Measurements from ENCODE around the gene RNASE2.
"Not testable (repeated sequence)": the region's sequence is repeated elsewhere in the genome, so short reads cannot be mapped to it uniquely, and the experiment has no call there.

The RNASE2 gene

DNA sequence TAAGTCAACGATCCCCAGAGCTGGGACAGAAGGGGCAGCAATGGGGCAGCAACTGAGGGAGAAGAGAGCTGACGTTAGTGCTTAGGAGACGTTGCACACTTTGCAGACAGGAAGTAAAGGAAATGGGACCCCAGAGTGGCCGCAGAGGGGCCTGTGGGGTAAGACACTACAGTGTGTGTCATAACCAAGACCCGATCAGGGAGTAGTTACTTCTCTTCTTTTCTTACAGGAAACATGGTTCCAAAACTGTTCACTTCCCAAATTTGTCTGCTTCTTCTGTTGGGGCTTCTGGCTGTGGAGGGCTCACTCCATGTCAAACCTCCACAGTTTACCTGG lies 219 bp downstream of the RNASE2 start:
- not testable (repeated sequence) for H3K9ac ChIP-seq (ENCODE audit: low read depth, low read length); H3K36me3 ChIP-seq (ENCODE audit: control insufficient read depth, insufficient read depth, low read length); H3K4me3 ChIP-seq (ENCODE audit: low read depth, low read length); H3K27me3 ChIP-seq (ENCODE audit: control insufficient read depth, insufficient read depth, low read length); H3K9me3 ChIP-seq (ENCODE audit: control insufficient read depth, insufficient read depth, low read length); H3K4me1 ChIP-seq (ENCODE audit: control insufficient read depth, insufficient read depth, low read length); H3K27ac ChIP-seq (ENCODE audit: low read depth, low read length)

DNA sequence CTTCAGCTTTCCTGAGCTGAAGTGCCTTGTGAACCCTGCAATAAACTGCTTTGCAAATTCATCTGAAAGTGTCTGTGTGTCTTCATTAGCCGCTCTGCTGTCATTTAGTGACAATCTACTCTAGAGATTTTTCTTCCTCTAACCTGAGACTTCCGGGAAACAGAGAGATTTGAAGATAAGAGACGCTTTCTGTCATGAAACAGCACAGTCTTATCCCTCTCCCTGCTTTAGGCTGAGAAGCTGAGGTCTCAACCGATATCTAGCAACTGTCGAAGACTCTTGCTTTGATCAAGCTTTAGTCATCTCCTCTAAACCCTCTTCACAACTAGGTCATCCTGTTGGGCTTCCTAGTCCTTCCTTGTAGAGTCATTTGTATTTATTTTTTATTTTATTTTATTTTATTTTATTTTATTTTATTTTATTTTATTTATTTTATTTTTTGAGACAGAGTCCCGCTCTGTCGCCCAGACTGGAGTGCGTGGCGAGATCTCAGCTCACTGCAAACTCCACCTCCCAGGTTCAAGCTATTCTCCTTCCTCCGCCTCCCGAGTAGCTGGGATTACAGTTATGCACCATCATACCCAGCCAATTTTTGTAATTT lies 1.2 kb downstream of the RNASE2 start:
- Histone ChIP-seq H3K4me1 (ENCODE audit: control insufficient read depth, insufficient read depth, low read length) (peaks cover 3% of the 10 kb centered on the region; the same call in 1 of the 2 replicates), H3K27me3 (ENCODE audit: control insufficient read depth, insufficient read depth, low read length) (0 out of 2 replicates have a peak, but pooled peaks cover 3% of the 10 kb centered on the region), H3K27ac (ENCODE audit: low read depth, low read length) (no peak overlapping the region), H3K36me3 (ENCODE audit: control insufficient read depth, insufficient read depth, low read length) (no peaks in the 10 kb centered on the region), H3K4me3 (ENCODE audit: low read depth, low read length) (no peak overlapping the region), H3K9me3 (ENCODE audit: control insufficient read depth, insufficient read depth, low read length) (no peaks in the 10 kb centered on the region), H3K9ac (ENCODE audit: low read depth, low read length) (no peak overlapping the region)

DNA sequence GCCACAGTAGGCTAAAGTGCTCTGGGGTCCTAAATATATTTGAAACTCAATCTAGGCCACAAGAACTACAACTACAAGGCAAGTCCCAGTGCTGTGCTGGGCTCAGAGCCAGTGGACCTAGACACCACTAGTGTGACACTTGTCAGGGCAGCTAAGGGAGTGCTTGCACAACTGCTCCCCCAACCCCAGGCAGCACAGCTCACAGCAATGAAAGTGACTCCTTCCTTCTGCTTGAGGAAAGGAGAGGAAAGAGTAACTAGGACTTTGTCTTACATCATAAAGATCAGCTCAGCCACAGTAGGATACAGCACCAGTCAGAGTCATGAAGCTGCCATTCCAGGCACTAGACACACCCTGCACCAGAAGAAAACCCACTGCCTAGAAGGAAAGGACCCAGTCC lies 3.7 kb downstream of the RNASE2 start:
- H3K9ac ChIP-seq (ENCODE audit: low read depth, low read length); H3K4me1 ChIP-seq (ENCODE audit: control insufficient read depth, insufficient read depth, low read length); H3K4me3 ChIP-seq (ENCODE audit: low read depth, low read length); H3K27ac ChIP-seq (ENCODE audit: low read depth, low read length); H3K36me3 ChIP-seq (ENCODE audit: control insufficient read depth, insufficient read depth, low read length); H3K9me3 ChIP-seq (ENCODE audit: control insufficient read depth, insufficient read depth, low read length); H3K27me3 ChIP-seq (ENCODE audit: control insufficient read depth, insufficient read depth, low read length): not testable (repeated sequence)

DNA sequence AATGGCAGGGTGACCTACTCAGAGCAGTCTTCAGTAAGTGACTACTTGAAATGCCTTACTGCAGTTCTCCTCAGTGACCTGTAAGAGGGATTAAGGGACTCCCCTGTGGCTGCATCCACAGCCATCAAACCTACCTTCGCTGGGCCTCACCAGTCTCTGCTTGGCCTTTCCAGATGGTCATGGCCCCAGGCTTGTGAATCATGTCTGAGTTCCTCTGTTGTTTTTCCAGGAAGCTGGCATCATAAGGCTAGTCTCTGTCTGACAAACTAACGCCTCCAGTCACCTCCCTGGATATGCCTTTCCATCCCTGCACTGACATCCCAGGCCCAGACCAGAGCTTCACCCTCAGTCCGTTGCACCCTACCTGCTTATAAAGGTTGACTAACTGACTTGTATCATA lies 14.0 kb downstream of the RNASE2 start:
- H3K27me3 ChIP-seq (ENCODE audit: control insufficient read depth, insufficient read depth, low read length), result peaks cover 11% of the 10 kb centered on the region; the same call in 1 of the 2 replicates
- H3K36me3 ChIP-seq (ENCODE audit: control insufficient read depth, insufficient read depth, low read length), result no peaks in the 10 kb centered on the region
- H3K4me1 ChIP-seq (ENCODE audit: control insufficient read depth, insufficient read depth, low read length), result peaks cover 5% of the 10 kb centered on the region; the same call in 1 of the 2 replicates
- H3K9ac ChIP-seq (ENCODE audit: low read depth, low read length), result no peak overlapping the region
- no peak overlapping the region for H3K27ac ChIP-seq (ENCODE audit: low read depth, low read length)
- no peak overlapping the region for H3K4me3 ChIP-seq (ENCODE audit: low read depth, low read length)
- H3K9me3 ChIP-seq (ENCODE audit: control insufficient read depth, insufficient read depth, low read length), result no peaks in the 10 kb centered on the region

DNA sequence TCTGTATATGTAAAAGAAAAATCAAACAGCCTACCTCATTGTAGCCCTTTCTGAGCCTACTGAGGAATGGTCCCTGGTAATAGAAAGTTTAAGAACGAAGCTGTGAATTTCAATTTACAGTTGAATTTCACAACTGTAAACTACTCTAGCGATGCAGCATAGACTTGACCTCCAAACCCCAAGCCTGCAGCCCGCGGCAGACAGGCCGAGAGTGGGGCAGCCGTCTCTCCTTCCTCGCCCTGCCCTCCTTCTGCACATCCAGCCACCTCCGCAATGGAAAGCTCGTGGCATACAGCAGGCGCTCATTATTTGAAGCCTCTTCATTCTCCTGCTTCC lies 15.3 kb downstream of the RNASE2 start:
- no peak overlapping the region for H3K27ac ChIP-seq (ENCODE audit: low read depth, low read length)
- H3K9me3 ChIP-seq (ENCODE audit: control insufficient read depth, insufficient read depth, low read length), result no peaks in the 10 kb centered on the region
- H3K36me3 ChIP-seq (ENCODE audit: control insufficient read depth, insufficient read depth, low read length), result no peaks in the 10 kb centered on the region
- H3K4me3 ChIP-seq (ENCODE audit: low read depth, low read length), result peak overlapping the region; percentile 71
- H3K27me3 ChIP-seq (ENCODE audit: control insufficient read depth, insufficient read depth, low read length), result peaks cover 11% of the 10 kb centered on the region; the same call in 1 of the 2 replicates
- H3K9ac ChIP-seq (ENCODE audit: low read depth, low read length), result no peak overlapping the region
- H3K4me1 ChIP-seq (ENCODE audit: control insufficient read depth, insufficient read depth, low read length), result peaks cover 5% of the 10 kb centered on the region; the same call in 1 of the 2 replicates

DNA sequence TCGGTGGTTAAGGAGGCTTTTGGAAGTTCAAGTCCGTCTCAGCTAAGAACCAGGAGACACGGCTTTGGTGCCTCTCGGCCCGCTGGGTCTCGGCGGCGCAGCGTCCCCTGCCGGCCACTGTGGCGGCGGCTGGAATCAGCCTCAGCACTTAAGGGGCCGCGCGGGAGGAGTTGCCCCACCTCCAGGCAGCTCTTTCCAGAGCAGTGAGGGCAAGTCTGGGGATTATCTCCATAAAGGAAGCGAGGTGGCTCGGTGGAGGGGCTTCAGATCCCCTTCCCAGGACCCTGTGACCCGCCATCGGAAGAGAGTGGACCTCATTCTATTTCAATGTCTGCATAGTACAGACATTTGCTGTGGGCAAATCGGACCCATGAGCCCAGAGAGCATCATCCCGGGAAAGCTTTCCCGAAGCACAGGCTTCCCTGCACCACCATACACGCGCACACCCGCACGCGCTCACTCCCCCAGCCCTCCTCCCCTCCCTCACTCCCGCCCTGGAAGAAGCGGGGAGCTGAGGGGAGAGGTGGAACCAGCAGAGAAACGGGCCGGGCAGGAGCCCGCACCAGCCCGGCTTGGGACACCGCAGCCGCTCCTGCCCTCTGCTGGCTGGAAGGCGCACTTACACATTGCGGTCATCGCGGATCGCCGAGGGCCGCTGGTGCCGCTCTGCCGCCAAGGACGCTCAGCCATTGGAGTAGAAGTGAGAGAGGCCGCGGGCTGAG lies 15.9 kb downstream of the RNASE2 start:
- Histone ChIP-seq H3K4me1 (ENCODE audit: control insufficient read depth, insufficient read depth, low read length) (peaks cover 5% of the 10 kb centered on the region; the same call in 1 of the 2 replicates), H3K9me3 (ENCODE audit: control insufficient read depth, insufficient read depth, low read length) (no peaks in the 10 kb centered on the region), H3K36me3 (ENCODE audit: control insufficient read depth, insufficient read depth, low read length) (no peaks in the 10 kb centered on the region), H3K4me3 (ENCODE audit: low read depth, low read length) (peak overlapping the region; percentile 71), H3K9ac (ENCODE audit: low read depth, low read length) (peak overlapping the region; percentile 57), H3K27me3 (ENCODE audit: control insufficient read depth, insufficient read depth, low read length) (peaks cover 11% of the 10 kb centered on the region; the same call in 1 of the 2 replicates), H3K27ac (ENCODE audit: low read depth, low read length) (peak overlapping the region; percentile 48)

DNA sequence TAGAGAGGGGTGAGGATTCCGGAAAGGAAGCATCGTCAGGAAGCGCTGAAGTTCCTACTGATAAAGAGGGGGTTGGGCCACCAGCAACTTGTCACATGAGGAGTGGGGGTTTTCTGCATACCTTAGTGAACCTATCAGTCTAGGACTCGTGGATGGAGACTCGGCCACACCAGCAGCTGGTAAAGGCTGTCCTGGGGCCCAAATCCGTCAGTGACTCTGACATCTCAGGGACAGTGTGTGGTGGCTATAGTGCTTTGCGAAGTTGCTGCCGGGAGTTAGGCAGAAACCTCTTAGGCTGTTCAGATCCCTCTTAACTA lies 16.4 kb downstream of the RNASE2 start:
- peaks cover 5% of the 10 kb centered on the region; the same call in 1 of the 2 replicates for H3K4me1 ChIP-seq (ENCODE audit: control insufficient read depth, insufficient read depth, low read length)
- no peaks in the 10 kb centered on the region for H3K9me3 ChIP-seq (ENCODE audit: control insufficient read depth, insufficient read depth, low read length)
- H3K27me3 ChIP-seq (ENCODE audit: control insufficient read depth, insufficient read depth, low read length), result peaks cover 11% of the 10 kb centered on the region; the same call in 1 of the 2 replicates
- no peak overlapping the region for H3K27ac ChIP-seq (ENCODE audit: low read depth, low read length)
- H3K36me3 ChIP-seq (ENCODE audit: control insufficient read depth, insufficient read depth, low read length), result no peaks in the 10 kb centered on the region
- peak overlapping the region; percentile 71 for H3K4me3 ChIP-seq (ENCODE audit: low read depth, low read length)
- no peak overlapping the region for H3K9ac ChIP-seq (ENCODE audit: low read depth, low read length)

DNA sequence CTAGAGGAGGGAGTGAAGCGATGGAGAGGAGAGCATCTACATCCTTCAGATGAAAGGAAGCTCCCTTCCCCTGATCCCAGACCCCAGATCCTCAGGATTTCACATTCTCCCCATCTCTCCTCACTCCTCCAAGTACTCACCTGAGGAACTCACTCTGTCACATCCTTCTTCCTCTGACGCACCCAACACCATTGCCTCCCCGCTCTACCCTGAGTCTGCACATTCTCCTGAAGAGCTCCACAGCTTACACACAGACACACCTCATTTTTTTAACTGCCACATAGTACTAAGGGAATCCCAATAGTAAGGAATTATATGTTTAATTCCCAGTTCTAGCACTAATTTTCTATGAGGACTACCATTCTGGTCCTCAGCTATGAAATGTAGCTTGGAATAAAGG lies 18.2 kb downstream of the RNASE2 start:
- H3K4me3 ChIP-seq (ENCODE audit: low read depth, low read length), result no peak overlapping the region

DNA sequence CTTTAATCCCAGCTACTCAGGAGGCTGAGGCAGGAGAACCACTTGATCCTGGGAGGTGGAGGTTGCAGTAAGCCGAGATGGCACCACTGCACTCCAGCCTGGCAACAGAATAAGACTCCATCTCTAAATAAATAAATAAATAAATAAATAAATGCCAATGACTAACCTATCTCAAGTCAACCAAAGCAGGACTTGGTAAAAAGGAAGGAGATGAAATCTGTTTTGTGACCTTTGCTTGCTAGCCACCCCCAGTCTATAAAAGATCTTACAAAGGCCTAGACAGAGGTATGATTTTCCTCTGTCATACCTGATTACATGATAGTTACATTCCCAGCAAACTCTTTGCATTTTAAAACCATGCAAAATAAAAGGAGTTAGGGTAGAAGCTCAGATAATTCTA lies 21.0 kb downstream of the RNASE2 start:
- no peak overlapping the region for H3K9ac ChIP-seq (ENCODE audit: low read depth, low read length)

More for the DNA sequence above, 18.2 kb downstream of the RNASE2 start:
- peaks cover 5% of the 10 kb centered on the region; the same call in 1 of the 2 replicates for H3K4me1 ChIP-seq (ENCODE audit: control insufficient read depth, insufficient read depth, low read length)
- no peak overlapping the region for H3K9ac ChIP-seq (ENCODE audit: low read depth, low read length)
- no peak overlapping the region for H3K27ac ChIP-seq (ENCODE audit: low read depth, low read length)
- no peaks in the 10 kb centered on the region for H3K9me3 ChIP-seq (ENCODE audit: control insufficient read depth, insufficient read depth, low read length)
- peaks cover 8% of the 10 kb centered on the region; the same call in 1 of the 2 replicates for H3K27me3 ChIP-seq (ENCODE audit: control insufficient read depth, insufficient read depth, low read length)
- H3K36me3 ChIP-seq (ENCODE audit: control insufficient read depth, insufficient read depth, low read length), result no peaks in the 10 kb centered on the region

DNA sequence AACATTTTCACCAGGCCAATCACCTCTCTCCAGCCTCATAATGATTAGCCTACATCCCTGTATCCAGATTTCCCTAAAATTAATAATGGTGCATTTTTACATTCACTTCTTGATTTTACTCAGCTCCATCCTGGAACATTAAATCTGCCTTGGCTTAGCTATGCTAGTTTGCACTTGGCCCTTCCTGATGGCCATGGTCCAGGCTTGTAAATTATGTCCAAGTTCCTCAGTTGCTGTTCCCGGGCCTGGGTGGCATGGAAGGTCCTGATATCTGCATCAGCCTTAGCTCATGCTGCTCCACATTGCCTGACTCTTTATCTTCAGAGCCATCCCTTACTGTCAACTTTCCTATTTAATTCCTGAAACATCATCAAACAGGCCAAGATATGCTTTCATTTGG lies 23.4 kb downstream of the RNASE2 start:
- no peaks in the 10 kb centered on the region for H3K4me1 ChIP-seq (ENCODE audit: control insufficient read depth, insufficient read depth, low read length)
- H3K27me3 ChIP-seq (ENCODE audit: control insufficient read depth, insufficient read depth, low read length), result peaks cover 4% of the 10 kb centered on the region; the same call in 1 of the 2 replicates
- no peak overlapping the region for H3K4me3 ChIP-seq (ENCODE audit: low read depth, low read length)
- H3K36me3 ChIP-seq (ENCODE audit: control insufficient read depth, insufficient read depth, low read length), result no peaks in the 10 kb centered on the region
- H3K27ac ChIP-seq (ENCODE audit: low read depth, low read length), result no peak overlapping the region
- no peak overlapping the region for H3K9ac ChIP-seq (ENCODE audit: low read depth, low read length)
- no peaks in the 10 kb centered on the region for H3K9me3 ChIP-seq (ENCODE audit: control insufficient read depth, insufficient read depth, low read length)

More for the DNA sequence above, 21.0 kb downstream of the RNASE2 start:
- no peak overlapping the region for H3K27ac ChIP-seq (ENCODE audit: low read depth, low read length)
- H3K4me1 ChIP-seq (ENCODE audit: control insufficient read depth, insufficient read depth, low read length), result peaks cover 5% of the 10 kb centered on the region; the same call in 1 of the 2 replicates
- no peak overlapping the region for H3K4me3 ChIP-seq (ENCODE audit: low read depth, low read length)
- no peaks in the 10 kb centered on the region for H3K9me3 ChIP-seq (ENCODE audit: control insufficient read depth, insufficient read depth, low read length)
- peaks cover 4% of the 10 kb centered on the region; the same call in 1 of the 2 replicates for H3K27me3 ChIP-seq (ENCODE audit: control insufficient read depth, insufficient read depth, low read length)
- H3K36me3 ChIP-seq (ENCODE audit: control insufficient read depth, insufficient read depth, low read length), result no peaks in the 10 kb centered on the region

DNA sequence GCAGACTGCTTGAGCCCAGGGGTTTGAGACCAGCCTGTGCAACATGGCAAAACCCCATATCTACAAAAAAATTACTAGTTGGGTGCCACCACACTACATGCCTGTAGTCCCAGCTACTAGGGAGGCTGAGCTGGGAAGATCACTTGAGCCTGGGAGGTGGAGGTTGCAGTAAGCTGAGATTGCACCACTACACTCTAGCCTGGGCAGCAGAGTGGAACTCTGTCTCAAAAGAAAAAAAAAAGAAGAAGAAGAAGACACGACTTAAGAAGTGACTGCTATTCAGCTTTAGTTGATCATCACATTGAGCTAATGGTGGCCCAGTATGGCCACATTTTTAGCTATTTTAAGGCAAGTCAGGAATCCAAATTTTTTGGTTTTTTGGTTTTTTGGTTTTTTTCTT lies 25.6 kb downstream of the RNASE2 start:
- Histone ChIP-seq H3K9me3 (ENCODE audit: control insufficient read depth, insufficient read depth, low read length) (no peaks in the 10 kb centered on the region), H3K4me3 (ENCODE audit: low read depth, low read length) (no peak overlapping the region), H3K27me3 (ENCODE audit: control insufficient read depth, insufficient read depth, low read length) (peaks cover 4% of the 10 kb centered on the region; the same call in 1 of the 2 replicates)

More for the DNA sequence above, 25.6 kb downstream of the RNASE2 start:
- Histone ChIP-seq H3K36me3 (ENCODE audit: control insufficient read depth, insufficient read depth, low read length) (no peaks in the 10 kb centered on the region), H3K9ac (ENCODE audit: low read depth, low read length) (no peak overlapping the region), H3K4me1 (ENCODE audit: control insufficient read depth, insufficient read depth, low read length) (no peaks in the 10 kb centered on the region), H3K27ac (ENCODE audit: low read depth, low read length) (no peak overlapping the region)

Data from HUES48 (cell line).